Measurements from ENCODE around the gene CSTPP1.

Gene CSTPP1

GRCh38 chr11:47057365-47057764 is 120.8 kb downstream of the CSTPP1 start:
- Histone ChIP-seq H3K9ac (ENCODE audit: low read depth, low read length, poor library complexity) (no peak overlapping the region), H2AFZ (ENCODE audit: low read length) (no peak overlapping the region), H3K9me3 (replicated peaks in 1 of 2; ENCODE audit: control insufficient read depth in 2 of 2, insufficient read depth in 1 of 2, low read depth in 1 of 2, low read length in 2 of 2) (peaks cover 2 to 5% of the 10 kb centered on the region in 2 donors), H2BK15ac (ENCODE audit: low read length) (no peak overlapping the region), H3K4ac (ENCODE audit: low read length) (no peak overlapping the region), H3K18ac (ENCODE audit: low read length) (no peak overlapping the region), H2AK5ac (ENCODE audit: low read depth, low read length) (no peak overlapping the region), H3K14ac (ENCODE audit: low read length) (no peak overlapping the region), H3K4me1 (ENCODE audit: control insufficient read depth in 2 of 2, insufficient read depth in 1 of 2, low read depth in 1 of 2, low read length in 2 of 2) (peaks cover 4 to 6% of the 10 kb centered on the region in 2 donors), H3K23ac (ENCODE audit: low read depth, low read length, poor library complexity) (no peak overlapping the region), H3K4me3 (ENCODE audit: low read length in 2 of 2) (no peak overlapping the region), H2BK5ac (ENCODE audit: low read length) (no peak overlapping the region), H2BK120ac (ENCODE audit: low read depth, low read length) (no peak overlapping the region), H3K36me3 (replicated peaks in 1 of 2; ENCODE audit: control insufficient read depth in 2 of 2, insufficient read depth in 2 of 2, low read length in 2 of 2) (peaks cover 2 to 13% of the 10 kb centered on the region in 2 donors), H4K91ac (ENCODE audit: low read depth, low read length, poor library complexity) (no peak overlapping the region), H3K79me1 (ENCODE audit: low read depth, low read length) (no peaks in the 10 kb centered on the region), H3K27me3 (ENCODE audit: control insufficient read depth in 3 of 3, insufficient read depth in 3 of 3, low read depth in 1 of 3, low read length in 3 of 3) (no peaks in the 10 kb centered on the region), H3K4me2 (ENCODE audit: insufficient read depth, low read length, poor library complexity, severe bottlenecking) (no peak overlapping the region), H2BK12ac (ENCODE audit: low read length) (no peak overlapping the region), H3K27ac (replicated peaks; ENCODE audit: low read length) (no peak overlapping the region), H4K8ac (ENCODE audit: low read depth, low read length) (no peak overlapping the region)
- no peak for DNase-seq (ENCODE audit: low spot score)

GRCh38 chr11:47060807-47061206 is 124.2 kb downstream of the CSTPP1 start:
- no peak overlapping the region for H3K14ac ChIP-seq (ENCODE audit: low read length)
- no CpG with 5 or more reads among the region's 2 CpGs for WGBS, 2 donors (ENCODE audit: extremely low coverage in 2 of 2, insufficient read length in 2 of 2, insufficient replicate concordance in 1 of 2)
- no peak overlapping the region for H2BK15ac ChIP-seq (ENCODE audit: low read length)
- no peak overlapping the region for H2BK12ac ChIP-seq (ENCODE audit: low read length)
- peaks cover 2 to 5% of the 10 kb centered on the region in 2 donors for H3K9me3 ChIP-seq (replicated peaks in 1 of 2; ENCODE audit: control insufficient read depth in 2 of 2, insufficient read depth in 1 of 2, low read depth in 1 of 2, low read length in 2 of 2)
- H2BK120ac ChIP-seq (ENCODE audit: low read depth, low read length), result no peak overlapping the region
- peaks cover 4 to 8% of the 10 kb centered on the region in 2 donors for H3K4me1 ChIP-seq (ENCODE audit: control insufficient read depth in 2 of 2, insufficient read depth in 1 of 2, low read depth in 1 of 2, low read length in 2 of 2)
- H3K4me2 ChIP-seq (ENCODE audit: insufficient read depth, low read length, poor library complexity, severe bottlenecking), result no peak overlapping the region
- H2AFZ ChIP-seq (ENCODE audit: low read length), result no peak overlapping the region
- H2BK5ac ChIP-seq (ENCODE audit: low read length), result no peak overlapping the region
- H2AK5ac ChIP-seq (ENCODE audit: low read depth, low read length), result no peak overlapping the region
- H3K18ac ChIP-seq (ENCODE audit: low read length), result no peak overlapping the region
- H3K27me3 ChIP-seq (ENCODE audit: control insufficient read depth in 3 of 3, insufficient read depth in 3 of 3, low read depth in 1 of 3, low read length in 3 of 3), result no peaks in the 10 kb centered on the region
- H3K27ac ChIP-seq (replicated peaks; ENCODE audit: low read length), result no peak overlapping the region
- no peak overlapping the region for H3K4me3 ChIP-seq (ENCODE audit: low read length in 2 of 2)
- H4K8ac ChIP-seq (ENCODE audit: low read depth, low read length), result no peak overlapping the region
- H3K23ac ChIP-seq (ENCODE audit: low read depth, low read length, poor library complexity), result no peak overlapping the region
- H3K4ac ChIP-seq (ENCODE audit: low read length), result no peak overlapping the region
- no peak for DNase-seq (ENCODE audit: low spot score)
- no peaks in the 10 kb centered on the region for H3K79me1 ChIP-seq (ENCODE audit: low read depth, low read length)
- no peak overlapping the region for H4K91ac ChIP-seq (ENCODE audit: low read depth, low read length, poor library complexity)
- peaks cover 2 to 3% of the 10 kb centered on the region in 2 donors for H3K36me3 ChIP-seq (replicated peaks in 1 of 2; ENCODE audit: control insufficient read depth in 2 of 2, insufficient read depth in 2 of 2, low read length in 2 of 2)
- H3K9ac ChIP-seq (ENCODE audit: low read depth, low read length, poor library complexity), result no peak overlapping the region

DNA sequence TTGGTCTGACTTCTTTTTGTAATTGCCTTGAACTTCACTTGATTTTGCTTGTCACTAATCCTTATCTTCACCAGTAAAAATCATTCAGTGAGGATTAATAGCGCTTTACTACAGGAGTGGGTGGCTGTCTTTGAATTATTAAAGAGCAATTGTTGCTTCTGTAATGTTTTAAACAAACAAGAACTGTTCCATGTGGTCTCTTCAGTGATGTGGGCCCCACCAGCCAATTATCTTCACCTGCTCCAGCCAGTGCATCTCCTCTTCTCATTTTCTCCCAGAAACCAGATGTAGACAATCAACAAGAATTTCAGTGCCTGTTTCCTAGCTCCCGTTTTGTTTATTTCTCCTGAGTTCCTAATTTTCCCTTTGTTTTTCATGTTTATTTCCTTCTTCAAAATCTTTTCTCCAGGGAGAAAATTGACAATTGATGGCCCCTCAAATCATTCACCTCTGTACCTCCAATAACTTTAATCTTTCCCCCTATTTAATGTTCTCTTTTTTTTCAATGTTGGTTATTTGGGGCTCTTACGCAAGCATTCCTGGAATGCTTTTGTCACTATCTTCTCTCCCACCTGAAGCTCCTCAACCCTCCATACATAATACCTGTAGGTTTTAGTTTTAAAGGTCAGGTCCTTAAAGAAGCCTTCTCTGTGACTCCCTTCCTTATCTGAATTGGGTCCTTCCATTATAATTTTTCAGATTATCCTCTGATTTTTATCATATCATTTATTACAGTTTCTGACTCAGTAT is 125.0 kb downstream of the CSTPP1 start:
- Histone ChIP-seq H2BK12ac (ENCODE audit: low read length) (no peak overlapping the region), H3K23ac (ENCODE audit: low read depth, low read length, poor library complexity) (no peak overlapping the region), H3K18ac (ENCODE audit: low read length) (no peak overlapping the region), H3K14ac (ENCODE audit: low read length) (no peak overlapping the region), H4K91ac (ENCODE audit: low read depth, low read length, poor library complexity) (no peak overlapping the region), H2AFZ (ENCODE audit: low read length) (no peak overlapping the region), H2BK15ac (ENCODE audit: low read length) (no peak overlapping the region), H2BK5ac (ENCODE audit: low read length) (no peak overlapping the region), H4K8ac (ENCODE audit: low read depth, low read length) (no peak overlapping the region), H3K36me3 (replicated peaks in 1 of 2; ENCODE audit: control insufficient read depth in 2 of 2, insufficient read depth in 2 of 2, low read length in 2 of 2) (peaks cover 2 to 3% of the 10 kb centered on the region in 2 donors), H3K27ac (replicated peaks; ENCODE audit: low read length) (no peak overlapping the region), H3K27me3 (ENCODE audit: control insufficient read depth in 3 of 3, insufficient read depth in 3 of 3, low read depth in 1 of 3, low read length in 3 of 3) (no peaks in the 10 kb centered on the region), H3K79me1 (ENCODE audit: low read depth, low read length) (no peaks in the 10 kb centered on the region), H3K4ac (ENCODE audit: low read length) (no peak overlapping the region), H3K4me2 (ENCODE audit: insufficient read depth, low read length, poor library complexity, severe bottlenecking) (no peak overlapping the region), H2BK120ac (ENCODE audit: low read depth, low read length) (no peak overlapping the region), H2AK5ac (ENCODE audit: low read depth, low read length) (no peak overlapping the region), H3K4me3 (ENCODE audit: low read length in 2 of 2) (no peak overlapping the region), H3K9ac (ENCODE audit: low read depth, low read length, poor library complexity) (no peak overlapping the region), H3K9me3 (replicated peaks in 1 of 2; ENCODE audit: control insufficient read depth in 2 of 2, insufficient read depth in 1 of 2, low read depth in 1 of 2, low read length in 2 of 2) (peaks cover 2 to 5% of the 10 kb centered on the region in 2 donors), H3K4me1 (ENCODE audit: control insufficient read depth in 2 of 2, insufficient read depth in 1 of 2, low read depth in 1 of 2, low read length in 2 of 2) (peaks cover 0 to 8% of the 10 kb centered on the region in 2 donors)
- no peak for DNase-seq (ENCODE audit: low spot score)
- WGBS, 2 donors (ENCODE audit: extremely low coverage in 2 of 2, insufficient read length in 2 of 2, insufficient replicate concordance in 1 of 2), result no CpG with 5 or more reads among the region's 3 CpGs

GRCh38 chr11:47062736-47063135 is 126.2 kb downstream of the CSTPP1 start:
- peaks cover 0 to 5% of the 10 kb centered on the region in 2 donors for H3K4me1 ChIP-seq (ENCODE audit: control insufficient read depth in 2 of 2, insufficient read depth in 1 of 2, low read depth in 1 of 2, low read length in 2 of 2)

More at GRCh38 chr11:47062736-47063135, 126.2 kb downstream of the CSTPP1 start:
- H3K27me3 ChIP-seq (ENCODE audit: control insufficient read depth in 3 of 3, insufficient read depth in 3 of 3, low read depth in 1 of 3, low read length in 3 of 3), result no peaks in the 10 kb centered on the region
- no peak overlapping the region for H2BK12ac ChIP-seq (ENCODE audit: low read length)
- WGBS, 2 donors (ENCODE audit: extremely low coverage in 2 of 2, insufficient read length in 2 of 2, insufficient replicate concordance in 1 of 2), result no CpG with 5 or more reads among the region's 2 CpGs
- no peak overlapping the region for H3K14ac ChIP-seq (ENCODE audit: low read length)
- no peak overlapping the region for H3K23ac ChIP-seq (ENCODE audit: low read depth, low read length, poor library complexity)
- H2AK5ac ChIP-seq (ENCODE audit: low read depth, low read length), result no peak overlapping the region
- H3K79me1 ChIP-seq (ENCODE audit: low read depth, low read length), result no peaks in the 10 kb centered on the region
- H2BK120ac ChIP-seq (ENCODE audit: low read depth, low read length), result no peak overlapping the region
- DNase-seq (ENCODE audit: low spot score), result no peak
- no peak overlapping the region for H3K27ac ChIP-seq (replicated peaks; ENCODE audit: low read length)
- H2BK15ac ChIP-seq (ENCODE audit: low read length), result no peak overlapping the region
- H3K4ac ChIP-seq (ENCODE audit: low read length), result no peak overlapping the region
- no peak overlapping the region for H2BK5ac ChIP-seq (ENCODE audit: low read length)
- peaks cover 2 to 5% of the 10 kb centered on the region in 2 donors for H3K9me3 ChIP-seq (replicated peaks in 1 of 2; ENCODE audit: control insufficient read depth in 2 of 2, insufficient read depth in 1 of 2, low read depth in 1 of 2, low read length in 2 of 2)
- H3K18ac ChIP-seq (ENCODE audit: low read length), result no peak overlapping the region
- no peak overlapping the region for H3K9ac ChIP-seq (ENCODE audit: low read depth, low read length, poor library complexity)
- H4K91ac ChIP-seq (ENCODE audit: low read depth, low read length, poor library complexity), result no peak overlapping the region
- H2AFZ ChIP-seq (ENCODE audit: low read length), result no peak overlapping the region
- peak overlapping the region; percentile 19 for H4K8ac ChIP-seq (ENCODE audit: low read depth, low read length)
- H3K4me2 ChIP-seq (ENCODE audit: insufficient read depth, low read length, poor library complexity, severe bottlenecking), result no peak overlapping the region
- no peak overlapping the region for H3K4me3 ChIP-seq (ENCODE audit: low read length in 2 of 2)
- H3K36me3 ChIP-seq (replicated peaks in 1 of 2; ENCODE audit: control insufficient read depth in 2 of 2, insufficient read depth in 2 of 2, low read length in 2 of 2), result peaks cover 0 to 3% of the 10 kb centered on the region in 2 donors

Measured in neuronal stem cell (in vitro differentiated cells).